T-helper 17 cell (primary cell): Measurements from ENCODE around the gene AFTPH. TPM values are rescaled to one million over a fixed set of nuclear protein-coding genes. Genes with fewer than 3 reads are reported as not detected.

Experiments used
- ATAC-seq: fragments of 150-1000 bp; cut with Tn5 transposase; 2 replicates; pipeline ENCODE4 v1.10.0; 2021; ENCODE audit warnings: mild to moderate bottlenecking, moderate library complexity
- DNase-seq, 3 donors: peaks; one replicate each; pipeline versions ENCODE4 v3.0.0 to v3.0.0-alpha.2; 2020 to 2021
- H3K9me3 ChIP-seq: one replicate; pipeline ENCODE4 v1.7.0; 2013; ENCODE audit warnings: low read length, mild to moderate bottlenecking; ENCODE audit not compliant: control insufficient read depth, poor library complexity, severe bottlenecking
- H3K27ac Mint-ChIP-seq: one replicate; pipeline ENCODE4 v1.8.0; 2022; ENCODE audit warnings: mild to moderate bottlenecking, moderate library complexity, mixed read lengths
- H3K27me3 Mint-ChIP-seq: one replicate; pipeline ENCODE4 v1.8.0; 2022; ENCODE audit warnings: mixed read lengths
- H3K36me3 Mint-ChIP-seq: one replicate; pipeline ENCODE4 v1.8.0; 2022; ENCODE audit warnings: low read depth, mixed read lengths
- H3K4me1 Mint-ChIP-seq: one replicate; pipeline ENCODE4 v1.8.0; 2022; ENCODE audit warnings: mild to moderate bottlenecking, mixed read lengths
- H3K4me3 Mint-ChIP-seq: one replicate; pipeline ENCODE4 v1.8.0; 2022; ENCODE audit warnings: mild to moderate bottlenecking, moderate library complexity, mixed read lengths
- total RNA-seq, 4 donors: library from RNA in 2 of 4; stranded (reverse) in 2 of 4; gene quantifications; one replicate each; pipeline ENCODE4 v1.2.3 and lab custom pipeline; 2022 to 2026

Gene AFTPH
- total RNA-seq, 2 donors from 2014 or later: 33.2 to 34.8 TPM

DNA sequence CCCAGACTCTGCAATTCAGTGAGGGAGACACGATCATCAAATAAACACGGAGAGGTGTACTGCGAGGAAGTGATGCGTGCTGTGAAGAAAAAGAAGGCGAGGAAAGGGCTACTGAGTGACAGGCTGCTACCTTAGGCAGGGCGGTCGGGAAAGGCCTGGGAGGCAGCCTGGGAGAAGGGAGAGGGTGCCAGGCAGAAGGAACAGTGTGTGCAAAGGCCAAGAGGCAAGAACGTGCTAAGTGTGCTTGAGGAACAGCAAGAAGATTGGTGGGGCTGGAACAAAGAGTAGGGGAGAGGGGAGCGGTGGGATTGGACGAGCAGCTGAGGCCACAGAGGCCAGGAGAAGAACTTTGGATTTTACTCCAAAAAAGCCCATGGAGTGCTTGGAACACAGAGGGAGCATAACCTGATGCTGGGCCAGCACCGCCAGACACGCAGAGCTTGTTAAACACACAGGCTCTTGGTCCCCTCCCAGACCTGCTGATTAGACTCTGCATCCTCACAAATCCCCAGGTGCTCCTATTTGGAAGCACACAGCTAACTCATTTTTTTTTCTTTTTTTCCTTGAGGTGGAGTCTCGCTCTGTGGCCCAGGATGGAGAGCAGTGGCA, 99.2 kb downstream of the AFTPH start:
- H3K36me3 Mint-ChIP-seq: no peaks in the 10 kb centered on the region
- H3K27ac Mint-ChIP-seq: no peak overlapping the region
- no peak overlapping the region for H3K4me3 Mint-ChIP-seq
- no peaks in the 10 kb centered on the region for H3K9me3 ChIP-seq
- H3K4me1 Mint-ChIP-seq: peaks cover 6% of the 10 kb centered on the region
- ATAC-seq (no peak), DNase-seq (no peak)
- no peaks in the 10 kb centered on the region for H3K27me3 Mint-ChIP-seq

- DNase-seq (no peak), ATAC-seq (no peak)
- peaks cover 6% of the 10 kb centered on the region for H3K4me1 Mint-ChIP-seq
- no peaks in the 10 kb centered on the region for H3K9me3 ChIP-seq
- H3K36me3 Mint-ChIP-seq: no peaks in the 10 kb centered on the region
- H3K4me3 Mint-ChIP-seq: no peak overlapping the region
- H3K27ac Mint-ChIP-seq: no peak overlapping the region
- H3K27me3 Mint-ChIP-seq: no peaks in the 10 kb centered on the region
Measured at GRCh38 chr2:64624108-64624610, 100.0 kb downstream of the AFTPH start.

DNA sequence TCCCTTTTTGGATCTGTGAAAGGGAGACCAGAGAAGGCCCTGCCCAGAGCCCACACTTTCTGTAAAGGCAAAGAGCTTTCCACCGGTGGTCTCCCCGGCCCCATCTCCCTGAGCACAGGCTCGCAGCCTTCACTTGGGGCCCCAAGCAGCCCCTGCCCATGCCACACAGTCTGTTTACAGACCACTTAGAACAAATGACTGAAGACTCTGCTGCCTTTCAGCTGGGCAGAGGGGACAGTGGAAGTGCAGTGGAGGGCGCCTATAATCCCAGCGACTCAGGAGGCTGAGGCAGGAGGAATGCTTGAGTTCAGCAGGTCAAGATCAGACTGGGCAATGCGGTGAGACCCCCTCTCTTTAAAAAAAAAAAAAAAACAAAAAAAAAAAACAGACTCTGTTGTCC, 100.7 kb downstream of the AFTPH start:
- ATAC-seq: no peak
- H3K4me1 Mint-ChIP-seq: peaks cover 6% of the 10 kb centered on the region
- H3K27me3 Mint-ChIP-seq: no peaks in the 10 kb centered on the region

GRCh38 chr2:64625299-64626145, 101.4 kb downstream of the AFTPH start:
- DNase-seq (no peak), ATAC-seq (no peak)
- H3K27me3 Mint-ChIP-seq: no peaks in the 10 kb centered on the region
- H3K9me3 ChIP-seq: no peaks in the 10 kb centered on the region
- H3K4me3 Mint-ChIP-seq: no peak overlapping the region
- peaks cover 6% of the 10 kb centered on the region for H3K4me1 Mint-ChIP-seq
- H3K27ac Mint-ChIP-seq: no peak overlapping the region
- peaks cover under 1% of the 10 kb centered on the region for H3K36me3 Mint-ChIP-seq

More for the DNA sequence above, 100.7 kb downstream of the AFTPH start:
- no peaks in the 10 kb centered on the region for H3K9me3 ChIP-seq
- Mint-ChIP-seq H3K27ac (no peak overlapping the region), H3K36me3 (no peaks in the 10 kb centered on the region), H3K4me3 (no peak overlapping the region)
- no peak for DNase-seq

DNA sequence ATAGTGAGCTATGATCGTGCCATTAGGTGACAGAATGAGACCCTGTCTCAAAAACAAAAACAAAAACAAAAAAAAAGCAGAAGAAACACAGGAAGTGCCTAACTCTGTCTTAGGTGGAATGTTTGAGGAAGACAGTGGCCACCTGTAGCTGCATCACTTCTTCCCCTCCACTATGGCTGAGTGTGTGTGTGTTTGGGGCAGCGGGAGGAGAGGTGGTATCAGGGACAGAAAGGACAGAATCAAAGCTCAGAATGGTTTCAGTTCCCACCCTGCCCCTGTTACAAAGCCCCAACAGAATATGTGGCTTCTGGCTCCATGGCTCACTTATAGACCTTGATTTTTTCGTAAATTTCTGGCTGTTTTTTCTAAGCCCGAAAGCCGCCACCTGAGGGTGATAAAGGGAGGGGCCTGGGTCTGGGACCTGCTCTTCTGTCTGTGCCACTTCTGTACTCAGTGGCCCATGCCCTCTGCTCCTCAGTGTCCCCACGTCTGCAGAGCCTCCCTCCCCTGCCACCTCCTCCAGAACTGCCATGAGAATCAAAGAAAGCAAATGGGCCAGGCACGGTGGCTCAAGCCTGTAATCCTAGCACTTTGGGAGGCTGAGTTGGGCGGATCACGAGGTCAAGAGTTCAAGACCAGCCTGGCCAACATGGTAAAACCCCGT, 102.2 kb downstream of the AFTPH start:
- H3K27ac Mint-ChIP-seq: no peak overlapping the region
- peaks cover 11% of the 10 kb centered on the region for H3K4me1 Mint-ChIP-seq
- H3K9me3 ChIP-seq: no peaks in the 10 kb centered on the region
- ATAC-seq (no peak), DNase-seq (no peak)
- no peaks in the 10 kb centered on the region for H3K27me3 Mint-ChIP-seq
- H3K36me3 Mint-ChIP-seq: peaks cover 6% of the 10 kb centered on the region
- H3K4me3 Mint-ChIP-seq: no peak overlapping the region

DNA sequence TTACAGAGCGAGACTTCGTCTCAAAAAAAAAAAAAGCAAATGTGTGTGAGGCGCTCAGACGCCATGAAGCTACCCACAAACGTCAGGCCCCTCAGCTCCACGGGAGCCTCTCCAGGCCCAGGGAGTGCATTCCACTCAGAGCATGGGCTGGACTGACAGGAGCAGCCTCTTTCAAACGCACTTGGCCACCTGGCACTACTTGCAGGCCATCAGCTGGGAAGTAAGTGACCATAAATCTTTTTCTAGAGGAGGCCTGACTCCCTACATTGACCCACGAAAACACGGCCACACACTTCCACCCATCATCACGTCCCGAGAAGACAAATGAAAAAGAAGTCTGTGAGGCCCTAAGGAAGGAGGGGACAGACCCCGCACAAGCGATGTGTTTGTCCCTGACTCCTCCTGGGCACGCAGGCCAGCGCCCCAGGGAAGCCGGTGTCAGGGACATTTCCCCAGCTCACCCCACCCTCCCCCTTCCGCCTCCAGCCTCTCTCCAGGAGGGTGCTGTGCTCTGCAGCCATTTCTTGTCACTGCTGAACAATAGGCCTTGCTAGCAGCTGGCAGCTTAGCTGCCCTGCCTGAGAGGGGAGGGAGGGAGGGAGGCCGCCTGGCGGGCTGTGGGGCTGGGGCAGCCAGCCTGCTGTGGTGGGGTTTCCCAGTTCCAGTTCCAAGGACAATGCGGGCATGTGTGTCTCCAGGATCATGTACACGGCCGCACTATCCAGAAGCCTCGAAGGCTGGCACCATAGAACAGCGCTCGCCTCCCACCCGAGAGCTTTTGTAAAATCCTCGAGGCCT, 103.0 kb downstream of the AFTPH start:
- peaks cover 6% of the 10 kb centered on the region for H3K36me3 Mint-ChIP-seq
- peaks cover 11% of the 10 kb centered on the region for H3K4me1 Mint-ChIP-seq
- H3K9me3 ChIP-seq: no peaks in the 10 kb centered on the region
- no peak for DNase-seq
- no peak overlapping the region for H3K4me3 Mint-ChIP-seq
- no peak for ATAC-seq
- no peaks in the 10 kb centered on the region for H3K27me3 Mint-ChIP-seq
- no peak overlapping the region for H3K27ac Mint-ChIP-seq

- Mint-ChIP-seq H3K36me3 (peaks cover 8% of the 10 kb centered on the region), H3K4me1 (peaks cover 12% of the 10 kb centered on the region), H3K27ac (no peak overlapping the region), H3K4me3 (no peak overlapping the region), H3K27me3 (no peaks in the 10 kb centered on the region)
- H3K9me3 ChIP-seq: no peaks in the 10 kb centered on the region
- no peak for DNase-seq
- no peak for ATAC-seq
Measured at GRCh38 chr2:64627860-64628841, 104.0 kb downstream of the AFTPH start.

- Mint-ChIP-seq H3K27me3 (no peaks in the 10 kb centered on the region), H3K36me3 (peaks cover 8% of the 10 kb centered on the region), H3K27ac (peak overlapping the region; percentile 72), H3K4me1 (peaks cover 18% of the 10 kb centered on the region), H3K4me3 (no peak overlapping the region)
- H3K9me3 ChIP-seq: no peaks in the 10 kb centered on the region
- DNase-seq: no peak
- ATAC-seq: no peak
Measured at GRCh38 chr2:64629329-64629781, 105.2 kb downstream of the AFTPH start.

DNA sequence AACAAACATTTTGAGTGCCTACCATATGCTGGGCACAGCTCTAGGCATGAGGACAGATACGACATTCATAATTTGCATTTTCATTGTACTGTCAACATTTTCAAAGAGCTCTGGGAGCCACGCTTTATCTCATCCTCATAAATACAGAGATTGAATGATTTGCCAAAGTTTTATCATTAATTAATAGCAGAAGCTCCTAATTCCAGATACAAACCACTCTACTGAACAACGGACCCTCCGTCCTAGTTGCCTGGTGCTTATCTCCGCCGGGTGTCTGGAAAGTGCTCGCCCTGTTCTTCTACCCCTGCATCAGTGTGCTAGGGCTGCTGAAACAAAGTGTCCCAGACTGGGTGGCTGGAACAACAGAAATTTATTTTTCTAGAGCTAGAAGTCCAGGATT, 105.7 kb downstream of the AFTPH start:
- DNase-seq (no peak), ATAC-seq (no peak)
- peaks cover 8% of the 10 kb centered on the region for H3K36me3 Mint-ChIP-seq
- H3K27me3 Mint-ChIP-seq: no peaks in the 10 kb centered on the region
- H3K4me3 Mint-ChIP-seq: no peak overlapping the region
- peak overlapping the region; percentile 72 for H3K27ac Mint-ChIP-seq
- peaks cover 18% of the 10 kb centered on the region for H3K4me1 Mint-ChIP-seq
- H3K9me3 ChIP-seq: no peaks in the 10 kb centered on the region

DNA sequence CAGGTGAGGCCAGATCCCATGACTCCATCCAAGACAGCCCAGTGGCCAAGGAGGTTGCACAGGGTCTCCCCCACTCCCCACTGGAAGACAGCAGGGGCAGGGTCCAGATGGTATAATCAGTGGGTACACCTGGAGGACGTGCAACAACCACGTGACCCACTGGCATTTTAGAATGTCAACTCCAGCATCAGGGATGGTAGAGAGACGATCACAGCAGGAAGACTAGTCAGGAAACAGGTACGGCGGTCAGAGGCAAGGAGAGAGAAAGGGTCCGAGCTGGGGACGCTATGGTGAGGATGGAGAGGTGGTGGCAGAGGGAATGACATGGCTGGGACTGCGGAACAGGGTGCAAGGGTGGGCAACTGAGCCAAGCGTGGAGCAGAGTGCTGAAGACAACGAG, 106.6 kb downstream of the AFTPH start:
- no peaks in the 10 kb centered on the region for H3K9me3 ChIP-seq
- no peak for DNase-seq
- H3K36me3 Mint-ChIP-seq: peaks cover 12% of the 10 kb centered on the region
- ATAC-seq: no peak
- H3K27me3 Mint-ChIP-seq: no peaks in the 10 kb centered on the region
- H3K27ac Mint-ChIP-seq: peak overlapping the region; percentile 72
- no peak overlapping the region for H3K4me3 Mint-ChIP-seq
- H3K4me1 Mint-ChIP-seq: peaks cover 21% of the 10 kb centered on the region

- DNase-seq: no peak
- H3K36me3 Mint-ChIP-seq: peaks cover 14% of the 10 kb centered on the region
Measured at GRCh38 chr2:64631771-64632170, 107.6 kb downstream of the AFTPH start.

More at GRCh38 chr2:64631771-64632170, 107.6 kb downstream of the AFTPH start:
- ATAC-seq: no peak
- H3K9me3 ChIP-seq: no peaks in the 10 kb centered on the region
- no peak overlapping the region for H3K27ac Mint-ChIP-seq
- H3K4me1 Mint-ChIP-seq: peaks cover 23% of the 10 kb centered on the region
- no peak overlapping the region for H3K4me3 Mint-ChIP-seq
- no peaks in the 10 kb centered on the region for H3K27me3 Mint-ChIP-seq
